Occipital lobe (tissue), 2 donors: ENCODE measurements around the gene STRIT1. TPM values are rescaled to one million over a fixed set of nuclear protein-coding genes. Genes with fewer than 3 reads are reported as not detected.

Experiments used
- DNase-seq: peaks from one replicate; lab custom pipeline; 2025; lab: John Stamatoyannopoulos, UW
- total RNA-seq: library from RNA; depleted of rRNA; stranded (reverse); fragments of >200 nt; gene quantifications from one replicate; pipeline ENCODE4 v1.2.3, GENCODE V29; 2014

The STRIT1 gene
- not detected for total RNA-seq

GRCh38 chr3:155293516-155293915, at the start of gene STRIT1:
Gene STRIT1, minus strand, starts transcription at chr3:155293683.
- DNase-seq, result no peak

- DNase-seq, result no peak
Measured at GRCh38 chr3:155342344-155342743, 48.9 kb upstream of the STRIT1 start.

GRCh38 chr3:155339052-155339451, 45.6 kb upstream of the STRIT1 start:
- no peak for DNase-seq

GRCh38 chr3:155335724-155336354, 42.4 kb upstream of the STRIT1 start:
- no peak for DNase-seq

GRCh38 chr3:155334914-155335723, 41.6 kb upstream of the STRIT1 start:
- DNase-seq, result no peak

GRCh38 chr3:155334215-155334913, 40.9 kb upstream of the STRIT1 start:
- no peak for DNase-seq

- DNase-seq, result no peak
Measured at GRCh38 chr3:155332716-155333115, 39.2 kb upstream of the STRIT1 start.

- DNase-seq, result no peak
Measured at GRCh38 chr3:155331078-155331477, 37.6 kb upstream of the STRIT1 start.

GRCh38 chr3:155330370-155330769, 36.9 kb upstream of the STRIT1 start:
- no peak for DNase-seq

GRCh38 chr3:155329513-155330048, 36.1 kb upstream of the STRIT1 start:
- no peak for DNase-seq

GRCh38 chr3:155327871-155328270, 34.4 kb upstream of the STRIT1 start:
- DNase-seq, result no peak

GRCh38 chr3:155327430-155327829, 33.9 kb upstream of the STRIT1 start:
- no peak for DNase-seq

- no peak for DNase-seq
Measured at GRCh38 chr3:155326901-155327300, 33.4 kb upstream of the STRIT1 start.

- DNase-seq, result no peak
Measured at GRCh38 chr3:155326244-155326643, 32.8 kb upstream of the STRIT1 start.

GRCh38 chr3:155325263-155325835, 31.9 kb upstream of the STRIT1 start:
- no peak for DNase-seq

- no peak for DNase-seq
Measured at GRCh38 chr3:155323063-155323666, 29.7 kb upstream of the STRIT1 start.

- no peak for DNase-seq
Measured at GRCh38 chr3:155321418-155321817, 27.9 kb upstream of the STRIT1 start.

- no peak for DNase-seq
Measured at GRCh38 chr3:155320934-155321333, 27.5 kb upstream of the STRIT1 start.

GRCh38 chr3:155318740-155319139, 25.3 kb upstream of the STRIT1 start:
- no peak for DNase-seq

GRCh38 chr3:155317211-155317610, 23.7 kb upstream of the STRIT1 start:
- DNase-seq, result no peak

- DNase-seq, result no peak
Measured at GRCh38 chr3:155316426-155316825, 22.9 kb upstream of the STRIT1 start.
